ENCODE measurements around the gene HEATR5B.

- TF ChIP-seq EP300 (IDR thresholded peaks at IDR 0.05) (no peak), CTCF (IDR thresholded peaks at IDR 0.05) (no peak), POLR2AphosphoS5 (IDR thresholded peaks at IDR 0.05) (no peak)
Observed at GRCh38 chr2:37132914-37133313, 48.7 kb upstream of the HEATR5B start.

All from suprapubic skin (tissue), 4 donors.